HCT116 (cell line): Measurements from ENCODE around the gene FAM124B. TPM values are rescaled to one million over a fixed set of nuclear protein-coding genes. Genes with fewer than 3 reads are reported as not detected.

Experiments
- ATAC-seq: fragments of 200-7000 bp; cut with Tn5 transposase; 2 replicates; pipeline ENCODE4 v1.9.1; 2020; ENCODE audit warnings: mild to moderate bottlenecking, moderate library complexity
- BruUV-seq: library from RNA; stranded (reverse); fragments of 400-500 nt; replicated peaks from 2 replicates; lab custom pipeline; 2021; lab: Mats Ljungman, UMichigan
- CTCF ChIA-PET: fragments of 300-600 bp; sonication (Branson Sonifier 250); formaldehyde crosslinking; loops from one replicate; lab custom pipeline; 2021; ENCODE audit warnings: antibody characterized with exemption; lab: Charles Lee
- POLR2A ChIA-PET: fragments of 300-600, 350-600 bp; sonication (Branson Sonifier 250); formaldehyde crosslinking; loops from one replicate; lab custom pipeline; 2021; ENCODE audit warnings: antibody characterized with exemption; lab: Charles Lee
- RAD21 ChIA-PET, 2 experiments: fragments of 300-600 bp; sonication (Branson Sonifier 250); formaldehyde crosslinking; loops; one replicate each; lab custom pipeline; 2023; ENCODE audit warnings: low total read pairs in 2 of 2; ENCODE audit not compliant: uncharacterized antibody in 2 of 2, unreplicated experiment in 2 of 2, low non-redundant PET in 1 of 2; lab: Charles Lee
- DNase-seq: peaks from one replicate; pipeline ENCODE4 v3.0.0-alpha.2; 2010; ENCODE audit warnings: low read depth, low spot score
- H2AFZ ChIP-seq: fragments of 200-600 bp; shearing (Covaris generic), sonication (generic); 2 replicates; pipeline ENCODE4 v1.6.1; 2017; ENCODE audit warnings: low read depth, mixed run types, mixed read lengths, antibody characterized with exemption, low read length; ENCODE audit not compliant: poor library complexity, severe bottlenecking
- H3K27ac ChIP-seq: 2 replicates; pipeline ENCODE4 v1.5.1; 2012; ENCODE audit warnings: low read depth, low read length
- H3K27me3 ChIP-seq: fragments of 200-600 bp; sonication (generic); 2 replicates; pipeline ENCODE4 v1.6.1; 2016; ENCODE audit warnings: mixed run types, low read length, mixed read lengths; ENCODE audit not compliant: insufficient read depth
- H3K36me3 ChIP-seq, 2 experiments: fragments of 200-500 bp in 1 of 2; fragments of 200-600 bp in 1 of 2; sonication (Bioruptor generic) in 1 of 2; sonication (generic) in 1 of 2; 2 replicates each; pipeline versions ENCODE4 v1.5.1 to v1.6.1; 2014 to 2016; ENCODE audit warnings: low read length in 2 of 2, inconsistent platforms in 1 of 2, mixed read lengths in 1 of 2, mixed run types in 1 of 2; ENCODE audit not compliant: insufficient read depth in 2 of 2, control insufficient read depth in 1 of 2
- H3K4me1 ChIP-seq, 2 experiments: fragments of 200-600 bp in 1 of 2; sonication (generic) in 1 of 2; 2 replicates each; pipeline versions ENCODE4 v1.5.1 to v1.6.1; 2012 to 2017; ENCODE audit warnings: low read length in 2 of 2, inconsistent platforms in 1 of 2, mild to moderate bottlenecking in 1 of 2, mixed read lengths in 1 of 2, mixed run types in 1 of 2, moderate library complexity in 1 of 2; ENCODE audit not compliant: insufficient read depth in 2 of 2, control insufficient read depth in 1 of 2
- H3K4me2 ChIP-seq: fragments of 200-600 bp; sonication (generic); 2 replicates; pipeline ENCODE4 v1.6.1; 2017; ENCODE audit warnings: mixed run types, low read length, mixed read lengths
- H3K4me3 ChIP-seq, 2 experiments: fragments of 200-600 bp in 1 of 2; sonication (generic) in 1 of 2; replicated peaks in 1 of 2; 2 replicates each; pipeline ENCODE4 v1.5.1; 2011 to 2016; ENCODE audit warnings: low read length in 2 of 2, control low read depth in 1 of 2, low read depth in 1 of 2, mild to moderate bottlenecking in 1 of 2, mixed read lengths in 1 of 2, mixed run types in 1 of 2
- H3K79me2 ChIP-seq: fragments of 200-600 bp; sonication (generic); 2 replicates; pipeline ENCODE4 v1.6.1; 2017; ENCODE audit warnings: mild to moderate bottlenecking, mixed run types, low read length, moderate library complexity, mixed read lengths; ENCODE audit not compliant: insufficient read depth
- H3K9ac ChIP-seq: fragments of 200-600 bp; sonication (generic); 2 replicates; pipeline ENCODE4 v1.6.1; 2016; ENCODE audit warnings: low read length, mixed read lengths
- H3K9me2 ChIP-seq: fragments of 200-600 bp; sonication (generic), shearing (Covaris generic); 2 replicates; pipeline ENCODE4 v1.6.1; 2017; ENCODE audit warnings: mixed run types, mild to moderate bottlenecking, moderate library complexity; ENCODE audit not compliant: insufficient read depth
- H3K9me3 ChIP-seq, 2 experiments: fragments of 200-500 bp in 1 of 2; fragments of 200-600 bp in 1 of 2; sonication (Bioruptor generic) in 1 of 2; sonication (generic) in 1 of 2; 2 replicates each; pipeline ENCODE4 v1.6.1; 2014 to 2017; ENCODE audit warnings: low read length in 2 of 2, mixed read lengths in 2 of 2, inconsistent platforms in 1 of 2, low read depth in 1 of 2, mild to moderate bottlenecking in 1 of 2, mixed run types in 1 of 2, moderate library complexity in 1 of 2; ENCODE audit not compliant: control insufficient read depth in 1 of 2, insufficient read depth in 1 of 2
- H4K20me1 ChIP-seq: fragments of 200-600 bp; sonication (generic), shearing (Covaris generic); 2 replicates; pipeline ENCODE4 v1.6.1; 2017; ENCODE audit warnings: mixed run types, mild to moderate bottlenecking, moderate library complexity; ENCODE audit not compliant: insufficient read depth
- ATF3 ChIP-seq: IDR thresholded peaks from 2 replicates; pipeline ENCODE4 v1.6.1; 2012
- CEBPB ChIP-seq: IDR thresholded peaks from 2 replicates; pipeline ENCODE4 v1.6.1; 2012; ENCODE audit warnings: low read depth
- CTCF ChIP-seq, 3 experiments: fragments of 200-600 bp in 1 of 3; sonication (generic) in 1 of 3; IDR thresholded peaks in 2 of 3; conservative IDR thresholded peaks in 1 of 3; 2 replicates each; pipeline ENCODE4 v1.5.1; 2012 to 2017; ENCODE audit warnings: low read depth in 2 of 3, low read length in 2 of 3, antibody characterized with exemption in 1 of 3, borderline replicate concordance in 1 of 3, control low read depth in 1 of 3, mild to moderate bottlenecking in 1 of 3, mixed read lengths in 1 of 3, mixed run types in 1 of 3, moderate library complexity in 1 of 3; ENCODE audit not compliant: insufficient read depth in 1 of 3
- FOSL1 ChIP-seq: IDR thresholded peaks from 2 replicates; pipeline ENCODE4 v1.6.1; 2012; ENCODE audit warnings: low read depth
- POLR2AphosphoS5 ChIP-seq: IDR thresholded peaks from 2 replicates; pipeline ENCODE4 v1.6.1; 2011; ENCODE audit warnings: mild to moderate bottlenecking, low read depth, low read length, moderate library complexity
- RAD21 ChIP-seq: IDR thresholded peaks from 2 replicates; pipeline ENCODE4 v1.6.1; 2012; ENCODE audit warnings: low read depth, mild to moderate bottlenecking
- SIN3A ChIP-seq: IDR thresholded peaks from 2 replicates; pipeline ENCODE4 v1.6.1; 2012; ENCODE audit warnings: low read depth
- SP1 ChIP-seq: IDR thresholded peaks from 2 replicates; pipeline ENCODE4 v1.6.1; 2012; ENCODE audit warnings: low read depth
- intact Hi-C: fragments of 100-400 bp; cut with micrococcal nuclease; formaldehyde crosslinking; loops from 2 replicates; pipeline ENCODE4 v1.10.0; 2022
- total RNA-seq: library from RNA; stranded (reverse); gene quantifications from one replicate; pipeline ENCODE4 v1.2.1, GENCODE V29; 2021; ENCODE audit not compliant: unreplicated experiment

Gene FAM124B
- total RNA-seq, 1 experiment from 2014 or later = not detected

DNA sequence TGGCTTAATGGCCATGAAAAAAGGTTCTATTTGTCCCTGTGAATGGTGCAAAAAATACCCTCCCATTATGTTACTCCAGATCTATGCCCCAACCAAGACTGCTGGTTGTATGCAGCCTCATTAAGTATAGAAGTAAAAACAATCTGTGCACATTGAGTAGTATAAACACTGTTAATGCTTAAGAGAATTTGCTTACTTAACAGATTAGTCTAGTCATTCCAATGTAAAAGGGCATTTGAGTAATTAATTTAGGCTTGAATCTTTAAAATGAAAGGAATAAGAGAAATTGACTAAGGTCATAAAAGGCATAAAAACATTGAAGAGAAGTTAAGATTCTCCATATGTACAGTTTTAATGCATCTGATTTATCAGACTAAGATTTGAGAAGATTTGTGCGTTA is 51.2 kb downstream of the FAM124B start:
- RAD21 ChIA-PET = no interaction called here

More for the DNA sequence above, 51.2 kb downstream of the FAM124B start:
- no peaks in the 10 kb centered on the region for H4K20me1 ChIP-seq
- H3K9ac ChIP-seq = no peak overlapping the region
- H3K9me3 ChIP-seq = no peaks in the 10 kb centered on the region
- no peaks in the 10 kb centered on the region for H3K27me3 ChIP-seq
- H2AFZ ChIP-seq = no peak overlapping the region
- ChIA-PET CTCF (no interaction called here), POLR2A (no interaction called here)
- H3K79me2 ChIP-seq = no peaks in the 10 kb centered on the region
- H3K4me3 ChIP-seq = no peak overlapping the region
- TF ChIP-seq SP1 (no peak), RAD21 (no peak), POLR2AphosphoS5 (no peak), SIN3A (no peak), CTCF (IDR thresholded peaks at IDR 0.05 in 2 of 3, conservative IDR thresholded peaks at IDR 0.05 in 1 of 3; ENCODE audit: borderline replicate concordance in 1 of 3, insufficient read depth in 1 of 3, low read depth in 2 of 3, low read length in 2 of 3) (no peak), ATF3 (no peak), FOSL1 (no peak), CEBPB (no peak)
- no peaks in the 10 kb centered on the region for H3K9me2 ChIP-seq
- intact Hi-C loops = no loop called here
- no TSS peak for BruUV-seq
- ATAC-seq (no peak), DNase-seq (no peak)
- H3K27ac ChIP-seq = no peak overlapping the region
- H3K4me1 ChIP-seq = no peaks in the 10 kb centered on the region
- no peaks in the 10 kb centered on the region for H3K36me3 ChIP-seq
- H3K4me2 ChIP-seq = no peak overlapping the region
